Pancreas (tissue), 10 donors: ENCODE results near the gene NBEAL2. TPM values are rescaled to one million over a fixed set of nuclear protein-coding genes. Genes with fewer than 3 reads are reported as not detected.
A peak's percentile ranks its signal among the peaks of the same experiment; 100 is the strongest.

Source experiments
- ATAC-seq, 4 donors: fragments of 200-7000 bp; cut with Tn5 transposase; one replicate each; pipeline versions ENCODE4 v1.8.0 to v1.9.1; 2020; ENCODE audit warnings: mild to moderate bottlenecking in 4 of 4, moderate library complexity in 4 of 4
- DNase-seq, 6 donors: peaks; one replicate each; pipeline ENCODE4 v3.0.0-alpha.2; 2020
- FAIRE-seq: peaks from 2 replicates; lab custom pipeline; 2012; peaks lifted over from hg19 to GRCh38; lab: Jason Lieb, UNC
- H3K27ac ChIP-seq, 4 donors: fragments of 200-600 bp; sonication (generic); 1 replicate in 3 of 4; 2 replicates in 1 of 4; pipeline versions ENCODE4 v1.5.0 to v1.8.0; 2020
- H3K27me3 ChIP-seq, 4 donors: fragments of 200-600 bp; one replicate each; pipeline ENCODE4 v1.8.0; 2021
- H3K36me3 ChIP-seq, 3 donors: fragments of 200-600 bp; sonication (generic) in 1 of 3; one replicate each; pipeline versions ENCODE4 v1.5.0 to v1.8.0; 2020 to 2021
- H3K4me1 ChIP-seq, 3 donors: fragments of 200-600 bp; one replicate each; pipeline ENCODE4 v1.8.0; 2021
- H3K4me3 ChIP-seq, 4 donors: fragments of 200-600 bp; sonication (generic) in 2 of 4; one replicate each; pipeline versions ENCODE4 v1.5.0 to v1.8.0; 2020 to 2021
- H3K9me3 ChIP-seq, 4 donors: fragments of 200-600 bp; one replicate each; pipeline ENCODE4 v1.8.0; 2021
- WGBS, 2 donors: extraction: QIAGEN DNeasy Blood & Tissue Kit; methylation state at CpG; one replicate each; pipeline ENCODE4 v1.1.7; 2013; 5-methylcytosine and 5-hydroxymethylcytosine counted together
- intact Hi-C, 3 donors: fragments of 100-400 bp; cut with DNase I; formaldehyde crosslinking; loops; one replicate each; pipeline versions ENCODE4 v1.11.1 to v1.14.2; 2022
- polyA plus RNA-seq, 2 donors: library from polyadenylated mRNA; stranded (reverse); fragments of 200-250 nt; gene quantifications; one replicate each; pipeline ENCODE4 v1.2.3, GENCODE V29; 2013
- total RNA-seq, 6 donors: library from RNA; stranded (reverse); fragmentation: NEBNext Ultra II Directional in 4 of 6; extraction: Animal tissue kit (Norgen Biotek cat#: 25700) in 4 of 6; gene quantifications; one replicate each; pipeline versions ENCODE4 v1.2.1 to v1.2.4, GENCODE V29; 2021 to 2023
- TF ChIP-seq, protein P1 (sequence below), 4 donors: fragments of 200-600 bp; sonication (generic) in 3 of 4; IDR thresholded peaks; one replicate each; pipeline versions ENCODE4 v1.5.0 to v1.8.0; 2021; ENCODE audit warnings: antibody characterized with exemption in 4 of 4
- donor health status: healthy with polysubstance abuse.
- donor health status: DM: no; HTN: no; CAD: no; lungs with moderate emphysema.
- donor health status: DM: no; HTN: no; CAD: no.
- donor health status: control.
- donor health status: control.
- donor health status: Bipolar disorder and iron deficiency.
- donor health status: DM: yes; HTN: yes; CAD: no.
- donor health status: DM: no; HTN: no; CAD: no.
- donor health status: DM: no; HTN: no; CAD: no.
- donor health status: DM: yes; HTN: yes; CAD: no.

NBEAL2 gene
- total and polyA plus RNA-seq, 8 donors: 30.6 to 265 (median 46.0) TPM

- Histone ChIP-seq H3K27me3 (no peaks in the 10 kb centered on the region), H3K4me1 (peaks cover 75 to 82% (median 81%) of the 10 kb centered on the region in 3 donors), H3K27ac (peak overlapping the region; percentile 6 to 67 (median 58)), H3K4me3 (no peak overlapping the region), H3K9me3 (no peaks in the 10 kb centered on the region), H3K36me3 (peaks cover 0 to 11% (median 0%) of the 10 kb centered on the region in 3 donors)
- no peak for ATAC-seq
- 82 to 86% methylated on average over 12 of the region's 12 CpGs for WGBS, 2 donors
- no peak for FAIRE-seq
- TF ChIP-seq, protein P1, sequence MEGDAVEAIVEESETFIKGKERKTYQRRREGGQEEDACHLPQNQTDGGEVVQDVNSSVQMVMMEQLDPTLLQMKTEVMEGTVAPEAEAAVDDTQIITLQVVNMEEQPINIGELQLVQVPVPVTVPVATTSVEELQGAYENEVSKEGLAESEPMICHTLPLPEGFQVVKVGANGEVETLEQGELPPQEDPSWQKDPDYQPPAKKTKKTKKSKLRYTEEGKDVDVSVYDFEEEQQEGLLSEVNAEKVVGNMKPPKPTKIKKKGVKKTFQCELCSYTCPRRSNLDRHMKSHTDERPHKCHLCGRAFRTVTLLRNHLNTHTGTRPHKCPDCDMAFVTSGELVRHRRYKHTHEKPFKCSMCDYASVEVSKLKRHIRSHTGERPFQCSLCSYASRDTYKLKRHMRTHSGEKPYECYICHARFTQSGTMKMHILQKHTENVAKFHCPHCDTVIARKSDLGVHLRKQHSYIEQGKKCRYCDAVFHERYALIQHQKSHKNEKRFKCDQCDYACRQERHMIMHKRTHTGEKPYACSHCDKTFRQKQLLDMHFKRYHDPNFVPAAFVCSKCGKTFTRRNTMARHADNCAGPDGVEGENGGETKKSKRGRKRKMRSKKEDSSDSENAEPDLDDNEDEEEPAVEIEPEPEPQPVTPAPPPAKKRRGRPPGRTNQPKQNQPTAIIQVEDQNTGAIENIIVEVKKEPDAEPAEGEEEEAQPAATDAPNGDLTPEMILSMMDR (IDR thresholded peaks at IDR 0.05): no peak
- DNase-seq: peak in 2 of 6 donors; percentile 7 to 14
- intact Hi-C loops: loop anchor here in 2 of 3 donors (5.0 kb wide), 2 partner anchors 32 to 42 kb away; no protein-coding TSS in a partner anchor
These were observed 39.7 kb upstream of the NBEAL2 start for GRCh38 chr3:46939578-46940445.

GRCh38 chr3:46942076-46942475 lies 37.4 kb upstream of the NBEAL2 start:
- DNase-seq: peak in 1 of 6 donors; percentile 40
- no peaks in the 10 kb centered on the region for H3K9me3 ChIP-seq
- no peak overlapping the region for H3K4me3 ChIP-seq
- ATAC-seq: no peak
- 70 to 72% methylated on average over 7 of the region's 7 CpGs for WGBS, 2 donors
- intact Hi-C loops: loop anchor here in 1 of 3 donors (5.0 kb wide), 1 partner anchor 40 kb away; no protein-coding TSS in a partner anchor
- FAIRE-seq: no peak
- peaks cover 77 to 83% (median 82%) of the 10 kb centered on the region in 3 donors for H3K4me1 ChIP-seq
- no peaks in the 10 kb centered on the region for H3K27me3 ChIP-seq
- H3K36me3 ChIP-seq: peaks cover 0 to 11% (median 0%) of the 10 kb centered on the region in 3 donors
- H3K27ac ChIP-seq: peak overlapping the region; percentile 91 to 97 (median 92)
- TF ChIP-seq, protein P1 (IDR thresholded peaks at IDR 0.05): no peak

DNA sequence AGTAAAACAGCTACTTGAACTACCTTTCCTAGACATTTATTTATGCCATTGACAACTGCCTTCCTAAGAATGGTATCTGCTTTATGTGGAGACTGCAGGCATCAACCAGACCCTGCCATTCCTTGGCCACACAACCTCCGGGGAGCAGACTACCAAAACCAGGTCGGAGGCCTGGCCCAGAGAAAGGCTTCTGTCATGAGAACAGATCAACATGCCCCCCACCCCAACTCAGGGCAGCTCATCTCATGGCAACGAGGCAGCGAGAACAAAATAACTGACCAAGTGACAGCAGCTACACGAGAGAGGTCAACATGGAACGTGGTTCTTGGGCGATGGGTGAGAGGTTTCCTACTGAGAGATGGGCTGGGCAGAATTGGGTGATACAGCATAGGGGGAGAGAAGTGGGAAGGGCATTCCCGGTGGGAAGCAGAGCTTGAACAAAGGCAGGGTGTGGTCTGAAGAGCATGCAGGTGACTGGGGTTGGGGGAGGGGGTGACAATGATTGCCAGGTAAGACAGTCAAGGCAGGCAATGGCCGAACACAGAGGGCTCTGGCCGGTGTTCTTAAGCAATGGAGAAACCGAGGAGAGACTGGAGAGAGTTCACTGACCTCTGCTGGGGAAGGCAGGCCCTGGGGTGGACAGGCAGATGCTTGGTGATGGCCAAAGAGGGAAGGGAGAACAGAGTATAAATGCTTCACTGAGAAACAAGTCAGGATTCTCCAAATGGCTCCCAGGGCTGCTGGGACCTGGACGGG lies 36.8 kb upstream of the NBEAL2 start:
- WGBS, 2 donors: 59 to 61% methylated on average over 12 of the region's 12 CpGs
- Histone ChIP-seq H3K4me3 (peak overlapping the region in 2 of 4 donors; percentile 11 to 25), H3K9me3 (no peaks in the 10 kb centered on the region), H3K4me1 (peaks cover 78 to 85% (median 82%) of the 10 kb centered on the region in 3 donors), H3K27ac (peak overlapping the region; percentile 91 to 97 (median 92)), H3K27me3 (no peaks in the 10 kb centered on the region), H3K36me3 (peaks cover 0 to 11% (median 0%) of the 10 kb centered on the region in 3 donors)
- intact Hi-C loops: loop anchor here in 1 of 3 donors (5.0 kb wide), 1 partner anchor 40 kb away; no protein-coding TSS in a partner anchor
- DNase-seq (no peak), ATAC-seq (no peak), FAIRE-seq (no peak)
- TF ChIP-seq, protein P1 (IDR thresholded peaks at IDR 0.05): no peak

GRCh38 chr3:46943237-46944187 lies 36.0 kb upstream of the NBEAL2 start:
- intact Hi-C loops: loop anchor here in 1 of 3 donors (5.0 kb wide), 1 partner anchor 39 kb away; no protein-coding TSS in a partner anchor
- Histone ChIP-seq H3K27ac (peak overlapping the region; percentile 91 to 97 (median 92)), H3K27me3 (no peaks in the 10 kb centered on the region), H3K4me3 (peak overlapping the region in 2 of 4 donors; percentile 11 to 25), H3K9me3 (no peaks in the 10 kb centered on the region), H3K36me3 (peaks cover 0 to 11% (median 0%) of the 10 kb centered on the region in 3 donors), H3K4me1 (peaks cover 77 to 85% (median 78%) of the 10 kb centered on the region in 3 donors)
- TF ChIP-seq, protein P1 (IDR thresholded peaks at IDR 0.05): no peak
- ATAC-seq (peak; percentile 39 to 72 (median 68)), DNase-seq (peak in 5 of 6 donors; percentile 71 to 84 (median 75)), FAIRE-seq (no peak)
- 16 to 21% methylated on average over 12 of the region's 12 CpGs for WGBS, 2 donors
